Pancreas (tissue), 10 donors: Measurements from ENCODE around the gene RNF208. TPM values are rescaled to one million over a fixed set of nuclear protein-coding genes. Genes with fewer than 3 reads are reported as not detected.

ENCODE experiments used
- ATAC-seq, 4 donors: fragments of 200-7000 bp; cut with Tn5 transposase; one replicate each; pipeline versions ENCODE4 v1.8.0 to v1.9.1; 2020; ENCODE audit warnings: mild to moderate bottlenecking in 4 of 4, moderate library complexity in 4 of 4
- DNase-seq, 6 donors: peaks; one replicate each; pipeline ENCODE4 v3.0.0-alpha.2; 2020
- FAIRE-seq: peaks from 2 replicates; lab custom pipeline; 2012; peaks lifted over from hg19 to GRCh38; lab: Jason Lieb, UNC
- H3K27ac ChIP-seq, 4 donors: fragments of 200-600 bp; sonication (generic); 1 replicate in 3 of 4; 2 replicates in 1 of 4; pipeline versions ENCODE4 v1.5.0 to v1.8.0; 2020
- H3K27me3 ChIP-seq, 4 donors: fragments of 200-600 bp; one replicate each; pipeline ENCODE4 v1.8.0; 2021
- H3K36me3 ChIP-seq, 3 donors: fragments of 200-600 bp; sonication (generic) in 1 of 3; one replicate each; pipeline versions ENCODE4 v1.5.0 to v1.8.0; 2020 to 2021
- H3K4me1 ChIP-seq, 3 donors: fragments of 200-600 bp; one replicate each; pipeline ENCODE4 v1.8.0; 2021
- H3K4me3 ChIP-seq, 4 donors: fragments of 200-600 bp; sonication (generic) in 2 of 4; one replicate each; pipeline versions ENCODE4 v1.5.0 to v1.8.0; 2020 to 2021
- H3K9me3 ChIP-seq, 4 donors: fragments of 200-600 bp; one replicate each; pipeline ENCODE4 v1.8.0; 2021
- CTCF ChIP-seq, 4 donors: fragments of 200-600 bp; sonication (generic) in 3 of 4; IDR thresholded peaks; one replicate each; pipeline versions ENCODE4 v1.5.0 to v1.8.0; 2021; ENCODE audit warnings: antibody characterized with exemption in 4 of 4
- WGBS, 2 donors: extraction: QIAGEN DNeasy Blood & Tissue Kit; methylation state at CpG; one replicate each; pipeline ENCODE4 v1.1.7; 2013; 5-methylcytosine and 5-hydroxymethylcytosine counted together
- intact Hi-C, 3 donors: fragments of 100-400 bp; cut with DNase I; formaldehyde crosslinking; loops; one replicate each; pipeline versions ENCODE4 v1.11.1 to v1.14.2; 2022
- polyA plus RNA-seq, 2 donors: library from polyadenylated mRNA; stranded (reverse); fragments of 200-250 nt; gene quantifications; one replicate each; pipeline ENCODE4 v1.2.3, GENCODE V29; 2013
- total RNA-seq, 6 donors: library from RNA; stranded (reverse); fragmentation: NEBNext Ultra II Directional in 4 of 6; extraction: Animal tissue kit (Norgen Biotek cat#: 25700) in 4 of 6; gene quantifications; one replicate each; pipeline versions ENCODE4 v1.2.1 to v1.2.4, GENCODE V29; 2021 to 2023
- donor health status: healthy with polysubstance abuse.
- donor health status: DM: no; HTN: no; CAD: no; lungs with moderate emphysema.
- donor health status: DM: no; HTN: no; CAD: no.
- donor health status: control.
- donor health status: control.
- donor health status: Bipolar disorder and iron deficiency.
- donor health status: DM: yes; HTN: yes; CAD: no.
- donor health status: DM: no; HTN: no; CAD: no.
- donor health status: DM: no; HTN: no; CAD: no.
- donor health status: DM: yes; HTN: yes; CAD: no.

RNF208 gene
- 1 to 10 TPM; 3.3 to 6.5 (median 3.4) TPM for total RNA-seq
- 10 to 100 TPM; 11.4 to 20.7 TPM for polyA plus RNA-seq

- 5 to 7% methylated on average over 47 to 88 of the region's 88 CpGs for WGBS, 2 donors
- no peaks in the 10 kb centered on the region for H3K9me3 ChIP-seq
- ATAC-seq (peak in 3 of 4 donors; percentile 1 to 7 (median 2)), FAIRE-seq (no peak), DNase-seq (peak in 4 of 6 donors; percentile 33 to 68 (median 44))
- intact Hi-C loops: no loop called here
- H3K36me3 ChIP-seq: no peaks in the 10 kb centered on the region
- peak within 1 kb of the TSS; percentile 73 to 90 (median 82) for H3K27ac ChIP-seq
- no peak for TF ChIP-seq CTCF (IDR thresholded peaks at IDR 0.05)
- no peaks in the 10 kb centered on the region for H3K27me3 ChIP-seq
- H3K4me1 ChIP-seq: peaks cover 11 to 20% (median 15%) of the 10 kb centered on the region in 3 donors
- peak within 1 kb of the TSS; percentile 18 to 88 (median 38) for H3K4me3 ChIP-seq
These were observed at the start of gene RNF208 for GRCh38 chr9:137222190-137223077. Gene RNF208 (minus strand): TSS chr9:137222240. CDS start chr9:137221212, 1,028 bp downstream.

GRCh38 chr9:137271696-137272076 lies 49.6 kb upstream of the RNF208 start:
- H3K36me3 ChIP-seq: peaks cover 7 to 11% (median 11%) of the 10 kb centered on the region in 3 donors
- no peaks in the 10 kb centered on the region for H3K9me3 ChIP-seq
- WGBS, 2 donors: 55 to 62% methylated on average over 3 of the region's 3 CpGs
- no peaks in the 10 kb centered on the region for H3K27me3 ChIP-seq
- peaks cover 15 to 23% (median 23%) of the 10 kb centered on the region in 3 donors for H3K4me1 ChIP-seq
- no peak for DNase-seq
- no peak for ATAC-seq
- FAIRE-seq: no peak
- H3K4me3 ChIP-seq: no peak overlapping the region
- intact Hi-C loops: loop anchor here in 1 of 3 donors (10.0 kb wide), 1 partner anchor 253 kb away; no protein-coding TSS in a partner anchor
- no peak for TF ChIP-seq CTCF (IDR thresholded peaks at IDR 0.05)
- H3K27ac ChIP-seq: no peak overlapping the region

- no peaks in the 10 kb centered on the region for H3K9me3 ChIP-seq
- WGBS, 2 donors: 89 to 93% methylated on average over 32 of the region's 32 CpGs
- H3K4me1 ChIP-seq: peaks cover 15 to 19% (median 17%) of the 10 kb centered on the region in 3 donors
- TF ChIP-seq CTCF (IDR thresholded peaks at IDR 0.05): no peak
- H3K4me3 ChIP-seq: no peak overlapping the region
- H3K27me3 ChIP-seq: no peaks in the 10 kb centered on the region
- FAIRE-seq (no peak), DNase-seq (peak in 2 of 6 donors; percentile 20 to 21), ATAC-seq (no peak)
- intact Hi-C loops: loop anchor here in 1 of 3 donors (10.0 kb wide), 1 partner anchor 254 kb away; no protein-coding TSS in a partner anchor
- H3K36me3 ChIP-seq: peaks cover 7 to 11% (median 11%) of the 10 kb centered on the region in 3 donors
- H3K27ac ChIP-seq: no peak overlapping the region
These were observed 49.1 kb upstream of the RNF208 start for GRCh38 chr9:137270929-137271695.

GRCh38 chr9:137269231-137269772 lies 47.3 kb upstream of the RNF208 start:
- peaks cover 11 to 12% (median 11%) of the 10 kb centered on the region in 3 donors for H3K36me3 ChIP-seq
- H3K27ac ChIP-seq: peak overlapping the region; percentile 18 to 74 (median 54)
- TF ChIP-seq CTCF (IDR thresholded peaks at IDR 0.05): no peak
- H3K9me3 ChIP-seq: no peaks in the 10 kb centered on the region
- DNase-seq (peak in 5 of 6 donors; percentile 58 to 72 (median 63)), ATAC-seq (peak; percentile 82 to 89 (median 88)), FAIRE-seq (no peak)
- H3K27me3 ChIP-seq: no peaks in the 10 kb centered on the region
- no peak overlapping the region for H3K4me3 ChIP-seq
- peaks cover 15 to 18% (median 16%) of the 10 kb centered on the region in 3 donors for H3K4me1 ChIP-seq
- WGBS, 2 donors: 12 to 18% methylated on average over 17 of the region's 17 CpGs
- intact Hi-C loops: no loop called here
